Measurements from ENCODE around the gene HSPG2. TPM values are rescaled to one million over a fixed set of nuclear protein-coding genes. Genes with fewer than 3 reads are reported as not detected.
A peak's percentile ranks its signal among the peaks of the same experiment; 100 is the strongest.

The HSPG2 gene
- total RNA-seq, 1 donor from 2014 or later: 179 TPM

GRCh38 chr1:21900766-21901472 is 36.2 kb downstream of the HSPG2 start:
- Histone ChIP-seq H3K27ac (peak overlapping the region; percentile 82), H3K36me3 (peaks cover 0 to 1% of the 10 kb centered on the region in 2 donors), H3K9me3 (no peaks in the 10 kb centered on the region), H3K4me3 (no peak overlapping the region), H3K4me1 (peaks cover 99% of the 10 kb centered on the region), H3K27me3 (no peaks in the 10 kb centered on the region)
- intact Hi-C loops (cut with DNase I): no loop called here
- TF ChIP-seq POLR2A (IDR thresholded peaks at IDR 0.05) (no peak), CTCF (IDR thresholded peaks at IDR 0.05) (no peak), POLR2AphosphoS5 (IDR thresholded peaks at IDR 0.05; ENCODE audit: insufficient read depth in 1 of 2, low read depth in 1 of 2) (no peak)
- no peak for DNase-seq (ENCODE audit: extremely low spot score in 2 of 2)

GRCh38 chr1:21899987-21900386 is 37.1 kb downstream of the HSPG2 start:
- Histone ChIP-seq H3K27ac (peak overlapping the region; percentile 82), H3K4me1 (peaks cover 99% of the 10 kb centered on the region), H3K9me3 (no peaks in the 10 kb centered on the region), H3K27me3 (no peaks in the 10 kb centered on the region), H3K4me3 (no peak overlapping the region), H3K36me3 (peaks cover 0 to 9% of the 10 kb centered on the region in 2 donors)
- intact Hi-C loops (cut with DNase I): loop anchor here (5.0 kb wide), 1 partner anchor 37 kb away; the partner anchor contains the start of gene HSPG2
- no peak for DNase-seq (ENCODE audit: extremely low spot score in 2 of 2)
- TF ChIP-seq POLR2AphosphoS5 (IDR thresholded peaks at IDR 0.05; ENCODE audit: insufficient read depth in 1 of 2, low read depth in 1 of 2) (no peak), POLR2A (IDR thresholded peaks at IDR 0.05) (no peak), CTCF (IDR thresholded peaks at IDR 0.05) (no peak)

- peaks cover 0 to 15% of the 10 kb centered on the region in 2 donors for H3K36me3 ChIP-seq
- H3K9me3 ChIP-seq: no peaks in the 10 kb centered on the region
- peak overlapping the region; percentile 82 for H3K27ac ChIP-seq
- no peak overlapping the region for H3K4me3 ChIP-seq
- no peak for DNase-seq (ENCODE audit: extremely low spot score in 2 of 2)
- TF ChIP-seq POLR2A (IDR thresholded peaks at IDR 0.05) (no peak), CTCF (IDR thresholded peaks at IDR 0.05) (no peak), POLR2AphosphoS5 (IDR thresholded peaks at IDR 0.05; ENCODE audit: insufficient read depth in 1 of 2, low read depth in 1 of 2) (no peak)
- peaks cover 99% of the 10 kb centered on the region for H3K4me1 ChIP-seq
- no peaks in the 10 kb centered on the region for H3K27me3 ChIP-seq
- intact Hi-C loops (cut with DNase I): loop anchor here (5.0 kb wide), 1 partner anchor 38 kb away; the partner anchor contains the start of gene HSPG2
These were observed 37.8 kb downstream of the HSPG2 start for GRCh38 chr1:21899267-21899810.

GRCh38 chr1:21898326-21899200 is 38.5 kb downstream of the HSPG2 start:
- H3K9me3 ChIP-seq: no peaks in the 10 kb centered on the region
- DNase-seq (ENCODE audit: extremely low spot score in 2 of 2): no peak
- peaks cover 94% of the 10 kb centered on the region for H3K4me1 ChIP-seq
- intact Hi-C loops (cut with DNase I): loop anchor here (5.0 kb wide), 1 partner anchor 39 kb away; the partner anchor contains the start of gene HSPG2
- H3K4me3 ChIP-seq: no peak overlapping the region
- H3K27ac ChIP-seq: peak overlapping the region; percentile 82
- no peaks in the 10 kb centered on the region for H3K27me3 ChIP-seq
- peaks cover 0 to 17% of the 10 kb centered on the region in 2 donors for H3K36me3 ChIP-seq
- TF ChIP-seq POLR2AphosphoS5 (IDR thresholded peaks at IDR 0.05; ENCODE audit: insufficient read depth in 1 of 2, low read depth in 1 of 2) (peak in 1 of 2 donors; percentile 16), CTCF (IDR thresholded peaks at IDR 0.05) (no peak), POLR2A (IDR thresholded peaks at IDR 0.05) (no peak)
